GM23338 (cell line): ENCODE data around the gene A3GALT2.

Experiments
- CREB1 ChIP-seq: fragments of 250-450 bp; sonication (Bioruptor Pico); IDR thresholded peaks from 2 replicates; pipeline ENCODE4 v1.5.0; 2020; ENCODE audit warnings: low read depth, mild to moderate bottlenecking, moderate library complexity
- CTCF ChIP-seq, 2 experiments: fragments of 200-600 bp in 1 of 2; sonication (generic) in 1 of 2; conservative IDR thresholded peaks; 2 replicates each; pipeline versions ENCODE4 v1.5.1 to v1.6.1; 2016 to 2017; ENCODE audit warnings: antibody characterized with exemption in 2 of 2, low read depth in 2 of 2, mild to moderate bottlenecking in 2 of 2, moderate library complexity in 1 of 2
- EZH2 ChIP-seq: fragments of 200-600 bp; sonication (generic); IDR thresholded peaks from one replicate; pipeline ENCODE4 v1.8.0; 2017; ENCODE audit warnings: antibody characterized with exemption, mild to moderate bottlenecking, low read depth; ENCODE audit not compliant: unreplicated experiment
- EZH2phosphoT487 ChIP-seq: fragments of 200-600 bp; sonication (generic); IDR thresholded peaks from one replicate; pipeline ENCODE4 v1.8.1; 2018; ENCODE audit warnings: antibody characterized with exemption; ENCODE audit not compliant: unreplicated experiment
- JUNB ChIP-seq: IDR thresholded peaks from one replicate; pipeline ENCODE4 v1.6.1; 2016; ENCODE audit warnings: antibody characterized with exemption; ENCODE audit not compliant: unreplicated experiment
- NANOG ChIP-seq: IDR thresholded peaks from 2 replicates; pipeline ENCODE4 v1.6.1; 2016; ENCODE audit warnings: antibody characterized with exemption, borderline replicate concordance
- REST ChIP-seq: IDR thresholded peaks from one replicate; pipeline ENCODE4 v1.6.1; 2018; ENCODE audit warnings: antibody characterized with exemption; ENCODE audit not compliant: unreplicated experiment
- STAT1 ChIP-seq: IDR thresholded peaks from one replicate; pipeline ENCODE4 v1.6.1; 2016; ENCODE audit warnings: antibody characterized with exemption; ENCODE audit not compliant: unreplicated experiment
- TF ChIP-seq, protein P1 (sequence below): IDR thresholded peaks from 2 replicates; pipeline ENCODE4 v1.6.1; 2016; ENCODE audit warnings: antibody characterized with exemption

DNA sequence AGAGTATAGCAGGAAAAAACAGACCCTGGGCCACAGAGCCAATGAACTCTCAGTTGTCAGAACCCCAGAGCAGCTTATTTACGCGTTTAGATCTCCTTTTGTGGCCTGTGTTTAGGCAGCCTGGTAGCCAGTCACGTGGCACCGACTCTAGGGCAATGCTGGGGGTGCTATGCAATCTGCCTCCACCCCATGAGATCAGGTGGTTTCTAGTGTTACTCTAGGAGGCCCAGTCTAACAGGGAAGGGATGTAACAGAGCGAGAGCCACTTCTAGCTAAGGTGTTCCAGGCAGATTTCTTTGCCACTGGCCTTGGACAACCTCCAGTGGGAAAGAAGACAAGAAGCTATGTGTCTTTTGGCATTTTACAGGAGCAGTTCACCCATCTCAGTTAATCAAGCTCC is 12.0 kb upstream of the A3GALT2 start:
- TF ChIP-seq CREB1 (CRISPR knock-in tag): no peak
- no peak for TF ChIP-seq CTCF (conservative IDR thresholded peaks at IDR 0.05; ENCODE audit: low read depth in 2 of 2)
- TF ChIP-seq EZH2phosphoT487: no peak
- TF ChIP-seq REST: no peak
- TF ChIP-seq NANOG: no peak
- no peak for TF ChIP-seq JUNB
- no peak for TF ChIP-seq EZH2
- TF ChIP-seq STAT1: no peak
- TF ChIP-seq, protein P1, sequence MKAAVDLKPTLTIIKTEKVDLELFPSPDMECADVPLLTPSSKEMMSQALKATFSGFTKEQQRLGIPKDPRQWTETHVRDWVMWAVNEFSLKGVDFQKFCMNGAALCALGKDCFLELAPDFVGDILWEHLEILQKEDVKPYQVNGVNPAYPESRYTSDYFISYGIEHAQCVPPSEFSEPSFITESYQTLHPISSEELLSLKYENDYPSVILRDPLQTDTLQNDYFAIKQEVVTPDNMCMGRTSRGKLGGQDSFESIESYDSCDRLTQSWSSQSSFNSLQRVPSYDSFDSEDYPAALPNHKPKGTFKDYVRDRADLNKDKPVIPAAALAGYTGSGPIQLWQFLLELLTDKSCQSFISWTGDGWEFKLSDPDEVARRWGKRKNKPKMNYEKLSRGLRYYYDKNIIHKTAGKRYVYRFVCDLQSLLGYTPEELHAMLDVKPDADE: no peak
